Limb (tissue), 2 donors: ENCODE data around the gene OR2A7.
"Not testable (repeated sequence)": the region's sequence is repeated elsewhere in the genome, so short reads cannot be mapped to it uniquely, and the experiment has no call there.

ENCODE experiments used
- DNase-seq, 2 donors: peaks; one replicate each; pipeline ENCODE4 v3.0.0-alpha.2; 2016; ENCODE audit errors: extremely low spot score in 2 of 2

Gene OR2A7

DNA sequence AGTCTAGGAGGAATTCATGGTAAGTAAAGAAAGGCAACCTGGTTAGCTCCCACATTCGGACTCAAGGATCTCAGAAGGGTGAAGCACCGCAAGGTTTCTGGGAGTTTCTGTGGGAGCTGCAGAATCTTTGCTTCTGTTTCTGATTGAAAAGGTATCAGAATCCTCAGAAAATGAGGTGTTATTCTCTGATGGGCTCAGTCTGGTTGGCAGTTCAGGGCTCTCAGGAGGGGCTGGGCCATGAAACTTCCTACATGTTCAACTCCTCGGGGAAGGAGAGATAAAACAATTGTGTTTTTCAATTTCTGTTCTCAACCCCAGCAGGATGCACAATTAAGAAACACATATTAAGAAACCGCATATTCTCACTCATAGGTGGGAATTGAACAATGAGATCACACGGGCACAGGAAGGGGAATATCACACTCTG is 9.1 kb downstream of the OR2A7 start:
- DNase-seq: peak; percentile 0 to 1

DNA sequence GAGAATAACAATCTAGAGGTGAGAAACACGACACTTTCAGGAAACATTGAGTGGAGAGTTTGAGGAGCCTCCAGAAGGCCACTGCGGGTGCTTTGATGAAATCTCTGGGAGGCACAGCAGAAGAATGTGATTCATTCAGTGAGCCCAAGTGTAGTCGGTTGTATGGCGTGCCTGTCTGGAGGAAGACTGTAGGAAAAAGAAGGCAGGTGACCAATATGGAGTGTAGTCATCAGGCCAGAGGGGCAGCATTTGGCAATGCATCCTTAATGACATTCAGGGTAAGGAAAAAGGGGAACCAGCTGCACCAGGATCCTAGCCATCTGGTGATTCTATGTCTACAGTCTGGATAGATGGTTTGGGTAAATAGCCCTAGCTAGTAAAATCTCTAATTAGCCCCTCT is 12.3 kb downstream of the OR2A7 start:
- DNase-seq: not testable (repeated sequence)

DNA sequence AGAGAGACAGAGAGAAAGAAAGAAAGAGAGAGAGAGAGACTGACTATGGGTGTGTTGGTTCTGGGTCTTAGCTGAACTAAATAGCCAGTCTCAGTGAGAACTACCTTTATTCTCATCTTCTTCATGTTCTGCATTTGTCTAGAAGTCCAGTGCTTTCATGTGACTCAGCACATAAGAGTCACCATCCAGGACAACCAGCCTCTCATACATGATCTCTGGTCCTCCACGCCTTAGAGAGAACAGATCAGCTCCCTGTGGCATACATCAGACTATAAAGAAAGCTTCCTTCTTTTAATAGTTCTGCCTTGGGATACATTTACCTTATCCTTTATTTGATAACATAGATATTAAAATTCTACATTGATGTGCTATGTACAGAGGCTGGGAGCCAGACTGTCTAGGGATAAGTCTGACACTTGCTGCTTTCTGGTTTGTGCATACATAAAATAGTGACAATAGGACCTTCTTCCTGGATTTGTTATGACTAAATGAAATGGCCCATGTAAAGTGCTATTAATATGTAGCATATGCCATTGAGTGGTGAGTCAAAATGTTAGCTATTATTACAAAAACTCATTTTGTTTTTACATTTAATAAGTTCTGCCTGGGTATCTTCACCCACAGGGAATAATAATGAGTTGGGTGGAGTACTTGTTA is 16.8 kb downstream of the OR2A7 start:
- not testable (repeated sequence) for DNase-seq

DNA sequence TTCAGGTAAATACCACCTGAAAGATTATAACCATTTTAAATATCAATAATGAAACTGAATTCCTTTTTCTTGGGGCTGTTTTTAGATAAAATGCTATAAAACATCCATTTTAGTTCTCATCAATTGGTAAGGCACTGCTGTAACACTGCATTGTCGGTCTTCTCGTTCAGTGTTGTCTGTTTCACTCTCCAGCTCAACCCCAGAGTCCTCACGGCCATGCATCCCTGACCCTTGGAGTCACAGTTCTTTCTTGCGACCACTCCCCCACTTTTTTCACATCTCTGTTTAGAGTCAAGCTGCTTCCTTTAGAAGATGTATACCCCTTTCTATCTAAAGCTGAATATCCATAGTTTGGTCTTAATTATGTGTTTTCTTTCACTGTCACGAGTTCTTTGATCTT is 17.6 kb downstream of the OR2A7 start:
- not testable (repeated sequence) for DNase-seq

DNA sequence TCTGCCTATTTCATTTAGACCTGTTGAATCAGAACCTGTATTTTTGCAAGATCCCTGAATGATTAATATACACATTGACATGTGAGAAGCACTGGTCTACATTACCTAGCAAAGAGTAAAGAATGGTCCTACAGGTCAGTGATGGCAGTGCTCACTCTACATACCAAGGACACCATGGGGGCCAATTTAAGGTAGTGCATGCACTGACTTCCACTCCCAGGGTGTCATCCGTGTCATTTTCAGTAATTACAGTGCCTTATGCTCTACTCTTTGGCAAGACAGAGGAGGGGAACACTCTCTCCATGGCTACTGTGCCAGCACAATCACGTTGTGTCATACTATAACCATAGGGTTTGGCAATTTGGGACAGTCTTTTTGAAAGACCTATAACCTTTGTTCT is 19.2 kb downstream of the OR2A7 start:
- DNase-seq: not testable (repeated sequence)

DNA sequence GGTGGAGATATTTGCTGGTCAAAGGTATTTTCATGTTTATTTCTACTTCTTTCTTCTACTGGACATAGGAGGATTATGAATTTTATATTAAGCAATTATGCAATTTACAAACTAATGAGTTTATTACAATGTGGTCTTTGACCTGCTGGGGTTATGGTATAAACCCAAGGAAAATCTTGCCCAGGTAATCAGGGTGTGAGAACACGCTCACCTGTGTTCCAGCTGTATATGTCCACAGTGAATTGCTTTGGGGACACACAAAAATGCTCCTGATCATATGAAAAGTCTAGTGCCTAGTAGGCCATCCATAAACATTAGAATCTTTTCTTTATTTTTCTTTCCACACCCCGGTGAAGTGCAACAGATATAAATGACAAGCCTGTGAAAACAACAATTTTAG is 25.2 kb downstream of the OR2A7 start, which contains the start of gene OR2A42:
OR2A42 (minus strand) TSS at position 241 of the 400 bp plus-strand sequence. CDS start 6,762 bp downstream, outside the sequence.
- not testable (repeated sequence) for DNase-seq

DNA sequence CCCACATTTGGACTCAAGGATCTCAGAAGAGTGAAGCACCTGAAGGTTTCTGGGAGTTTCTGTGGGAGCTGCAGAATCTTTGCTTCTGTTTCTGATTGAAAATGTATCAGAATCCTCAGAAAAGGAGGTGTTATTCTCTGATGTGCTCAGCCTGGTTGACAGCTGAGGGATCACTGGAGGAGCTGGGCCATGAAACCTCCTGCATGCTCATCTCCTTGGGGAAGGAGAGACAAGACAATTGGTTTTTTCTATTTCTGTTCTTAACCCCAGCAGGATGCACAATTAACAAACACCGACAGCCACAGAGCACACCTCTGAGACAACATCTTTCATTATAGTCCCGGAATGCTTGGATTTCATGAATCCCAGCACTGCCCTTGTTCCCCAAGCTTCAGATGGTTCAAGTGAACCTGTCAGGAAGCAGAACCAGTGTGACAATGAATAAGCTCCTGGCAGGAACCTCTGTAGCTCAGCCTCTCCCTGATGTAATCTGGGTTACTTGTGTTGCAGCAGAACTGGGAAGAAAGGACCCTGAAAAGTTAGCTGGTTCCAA is 26.0 kb downstream of the OR2A7 start:
- DNase-seq: not testable (repeated sequence)

DNA sequence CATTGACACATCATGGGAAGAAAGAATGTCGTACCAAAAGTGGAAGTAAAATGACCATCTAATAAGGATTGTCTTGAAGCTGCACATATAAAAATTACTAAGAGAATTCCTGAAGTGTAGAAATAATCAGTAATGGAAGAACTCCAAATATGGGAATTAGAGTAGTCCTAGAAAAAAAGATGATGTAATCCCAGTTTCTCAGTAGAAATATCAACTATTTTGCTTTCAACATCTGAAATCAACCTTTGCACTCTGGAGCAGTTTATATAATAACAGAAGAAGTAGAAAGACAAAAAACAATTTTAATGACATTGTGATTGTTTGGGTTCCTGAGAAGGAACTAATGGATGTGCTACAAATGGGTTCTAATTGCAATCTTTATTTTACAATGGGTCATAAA is 31.6 kb downstream of the OR2A7 start:
- not testable (repeated sequence) for DNase-seq

DNA sequence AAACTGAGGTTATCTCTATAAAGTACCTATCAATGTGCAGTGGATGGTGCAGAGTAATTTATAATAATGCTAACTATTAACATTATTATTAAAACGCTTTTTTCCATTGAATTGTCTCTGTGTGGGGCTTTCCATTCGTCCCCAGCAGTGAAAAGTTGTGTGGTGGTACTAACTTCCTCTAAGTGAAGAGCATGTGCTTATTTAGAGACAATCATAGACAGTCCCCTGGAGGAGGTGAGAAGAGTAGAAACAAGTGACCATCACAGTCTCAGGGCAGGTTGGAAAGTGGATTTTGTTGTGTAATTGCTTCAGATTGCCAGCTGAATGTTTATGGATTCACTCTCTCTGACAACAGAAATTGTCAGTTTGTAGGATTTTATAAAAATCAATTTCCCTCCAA is 33.6 kb downstream of the OR2A7 start:
- DNase-seq: not testable (repeated sequence)

DNA sequence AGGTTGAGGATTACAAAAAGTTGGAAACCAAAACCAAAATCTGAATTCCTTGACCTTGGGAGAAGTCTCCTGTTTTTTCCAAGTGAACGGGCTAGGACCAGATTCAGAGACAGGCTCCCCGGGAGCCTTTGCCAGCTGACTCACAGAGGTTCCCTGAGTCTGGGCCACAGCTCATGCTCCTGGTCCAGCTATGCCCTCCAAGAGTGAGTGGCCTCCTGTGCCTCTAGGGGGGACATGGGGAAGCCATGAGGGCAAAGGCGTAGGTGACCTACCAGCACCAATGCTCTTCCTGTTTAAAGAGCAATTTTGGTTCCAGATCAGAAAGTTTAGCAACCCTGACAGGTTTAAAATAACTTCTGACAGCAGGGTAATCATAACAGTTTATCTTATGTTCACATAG is 35.8 kb downstream of the OR2A7 start:
- not testable (repeated sequence) for DNase-seq

DNA sequence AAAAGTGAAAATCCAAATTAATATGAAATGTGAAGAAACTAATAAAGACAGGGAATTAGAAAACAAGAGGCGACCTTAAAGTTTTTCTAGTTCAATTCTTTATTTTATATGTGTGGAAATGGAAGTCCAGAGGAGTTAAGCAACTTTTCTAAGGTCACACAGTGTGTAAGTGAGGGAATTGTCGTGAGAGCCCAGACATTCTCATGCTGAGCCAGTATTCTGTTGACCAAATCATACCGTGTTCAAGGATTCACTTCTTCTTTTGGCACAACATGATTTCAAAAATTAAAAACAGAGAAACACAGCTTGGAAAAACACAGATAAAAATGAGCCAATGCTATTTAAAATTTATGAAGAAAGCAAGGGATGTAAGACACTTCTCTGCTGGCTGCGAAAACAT is 37.7 kb downstream of the OR2A7 start:
- peak in 1 of 2 donors; percentile 0 for DNase-seq

DNA sequence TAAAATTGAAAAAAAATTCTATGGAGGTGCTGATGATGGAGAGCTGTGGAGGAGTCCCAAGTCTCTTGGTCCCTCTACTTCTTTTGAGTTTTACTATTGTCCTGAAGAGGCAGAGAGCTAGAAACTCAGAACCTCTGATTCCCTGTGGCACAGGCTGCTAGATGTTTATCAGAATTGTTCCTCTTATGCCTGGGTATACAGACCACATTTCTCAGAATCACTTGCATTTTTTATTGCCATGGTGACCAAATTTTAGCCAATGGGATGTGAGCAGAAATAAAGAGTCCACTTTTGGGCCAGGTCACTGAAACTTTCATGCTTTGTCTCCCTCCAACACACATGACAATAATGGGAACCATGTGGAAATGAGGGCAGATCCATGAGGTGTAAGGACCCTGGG is 40.9 kb downstream of the OR2A7 start:
- DNase-seq: not testable (repeated sequence)

DNA sequence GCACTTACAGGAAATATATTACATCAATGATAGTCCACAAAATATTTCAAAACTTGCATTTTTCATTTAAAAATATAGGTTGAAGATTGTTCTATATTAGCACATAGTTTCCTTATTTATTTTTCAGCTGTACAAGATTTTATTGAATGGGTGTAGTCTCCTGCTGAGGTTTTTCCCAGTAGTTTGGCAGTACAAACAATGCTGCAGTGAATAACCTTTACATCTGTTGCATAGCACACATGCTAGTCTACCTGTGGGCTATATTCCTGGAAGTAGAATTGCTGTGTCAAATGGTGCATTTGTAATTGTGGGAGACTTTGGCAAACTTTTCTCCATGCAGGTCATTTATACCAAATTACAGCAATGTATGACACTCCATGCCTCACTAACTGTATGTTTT is 44.1 kb downstream of the OR2A7 start:
- DNase-seq: not testable (repeated sequence)

DNA sequence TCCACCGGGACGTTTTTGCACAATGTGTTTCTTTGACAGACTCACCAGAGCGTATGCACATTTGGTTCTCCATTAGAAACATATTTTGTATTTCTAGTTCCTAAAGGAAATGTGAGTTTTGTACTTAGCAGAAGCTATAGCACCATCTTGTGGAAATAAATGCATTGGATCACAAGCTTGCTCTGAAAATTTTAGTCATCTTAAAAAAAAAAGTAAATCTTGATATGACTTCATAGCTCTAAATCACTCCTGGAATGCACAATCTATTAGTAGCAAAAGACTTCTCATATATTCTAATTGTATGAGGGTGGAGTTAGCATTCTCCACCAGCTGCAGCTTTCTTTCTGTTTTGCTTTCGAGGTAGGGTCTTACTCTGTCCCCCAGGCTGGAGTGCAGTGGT is 45.4 kb downstream of the OR2A7 start:
- not testable (repeated sequence) for DNase-seq

DNA sequence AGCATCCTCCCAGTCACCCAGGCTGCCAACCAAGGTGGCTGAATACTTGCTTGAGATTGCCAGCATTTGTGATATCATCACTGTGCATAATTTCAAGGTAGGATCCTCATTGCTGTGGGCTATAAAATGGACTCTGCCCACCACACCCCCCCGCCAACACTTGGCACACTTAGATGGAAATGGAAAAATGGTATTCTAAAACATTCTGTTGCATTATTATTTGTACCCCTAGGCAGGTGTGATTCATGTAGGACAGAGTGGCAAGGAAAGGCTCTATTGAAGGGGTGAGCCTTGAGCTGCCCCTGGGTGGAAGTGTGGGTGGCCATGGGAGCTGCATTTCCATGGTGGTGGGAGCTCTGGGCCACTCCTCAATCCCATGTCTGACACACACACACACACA is 46.0 kb downstream of the OR2A7 start:
- not testable (repeated sequence) for DNase-seq

DNA sequence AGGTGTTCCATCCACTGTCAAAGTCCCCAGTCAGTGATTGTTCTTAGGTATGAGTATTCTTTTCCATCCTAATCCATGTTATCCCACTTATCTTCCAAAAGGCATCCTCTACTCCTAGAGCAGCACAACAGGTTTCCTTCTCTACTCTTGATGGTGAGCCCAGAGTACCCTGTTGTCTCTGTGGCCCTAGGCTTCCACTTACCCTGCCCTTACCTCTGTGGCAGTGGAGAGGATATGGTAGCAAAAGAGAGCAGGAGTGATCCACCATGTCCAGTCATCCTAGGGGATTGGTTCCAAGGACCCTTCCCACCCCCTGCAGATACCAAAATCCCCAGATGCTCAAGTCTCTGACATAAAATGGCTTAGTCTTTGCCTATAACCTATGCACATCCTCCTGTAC is 47.4 kb downstream of the OR2A7 start:
- not testable (repeated sequence) for DNase-seq
